PFSK-1 (cell line): ENCODE data around the gene SLC25A39.

ENCODE experiments used
- FOXP2 ChIP-seq: optimal IDR thresholded peaks from 2 replicates; pipeline ENCODE3; 2011; ENCODE audit warnings: borderline replicate concordance, control low read depth, inconsistent platforms; ENCODE audit not compliant: insufficient read depth; ENCODE audit errors: extremely low read length, extremely low read depth
- POLR2AphosphoS5 ChIP-seq: IDR thresholded peaks from 2 replicates; pipeline ENCODE4 v1.6.1; 2012; ENCODE audit warnings: low read depth, mild to moderate bottlenecking, control low read depth, low read length, moderate library complexity
- REST ChIP-seq, 2 experiments: IDR thresholded peaks; 2 replicates each; pipeline versions ENCODE4 v1.6.1 to v1.8.0; 2011 to 2012; ENCODE audit warnings: low read depth in 2 of 2, low read length in 2 of 2, control low read depth in 1 of 2, inconsistent platforms in 1 of 2, mild to moderate bottlenecking in 1 of 2, moderate library complexity in 1 of 2; ENCODE audit not compliant: insufficient read depth in 1 of 2
- SIN3A ChIP-seq: IDR thresholded peaks from 2 replicates; pipeline ENCODE4 v1.6.1; 2012; ENCODE audit warnings: mild to moderate bottlenecking, low read length, moderate library complexity, borderline replicate concordance; ENCODE audit not compliant: insufficient read depth
- TAF1 ChIP-seq: IDR thresholded peaks from 2 replicates; pipeline ENCODE4 v1.6.1; 2012; ENCODE audit warnings: low read length, control low read depth, borderline replicate concordance; ENCODE audit not compliant: insufficient read depth

The SLC25A39 gene

GRCh38 chr17:44287651-44288050 lies 37.0 kb downstream of the SLC25A39 start:
- TF ChIP-seq TAF1, result no peak
- TF ChIP-seq SIN3A, result no peak
- TF ChIP-seq REST (IDR thresholded peaks at IDR 0.05; ENCODE audit: insufficient read depth in 1 of 2, low read depth in 2 of 2, low read length in 2 of 2), result no peak
- TF ChIP-seq FOXP2, result no peak
- no peak for TF ChIP-seq POLR2AphosphoS5

- TF ChIP-seq POLR2AphosphoS5, result no peak
- no peak for TF ChIP-seq SIN3A
- TF ChIP-seq REST (IDR thresholded peaks at IDR 0.05; ENCODE audit: insufficient read depth in 1 of 2, low read depth in 2 of 2, low read length in 2 of 2), result no peak
- TF ChIP-seq TAF1, result no peak
- no peak for TF ChIP-seq FOXP2
Observed at GRCh38 chr17:44284024-44284400, 40.6 kb downstream of the SLC25A39 start.

- TF ChIP-seq POLR2AphosphoS5 (no peak), SIN3A (no peak), TAF1 (no peak), REST (IDR thresholded peaks at IDR 0.05; ENCODE audit: insufficient read depth in 1 of 2, low read depth in 2 of 2, low read length in 2 of 2) (no peak), FOXP2 (no peak)
Observed at GRCh38 chr17:44283344-44284023, 41.1 kb downstream of the SLC25A39 start.

GRCh38 chr17:44282264-44282663 lies 42.4 kb downstream of the SLC25A39 start:
- TF ChIP-seq FOXP2 (no peak), REST (IDR thresholded peaks at IDR 0.05; ENCODE audit: insufficient read depth in 1 of 2, low read depth in 2 of 2, low read length in 2 of 2) (no peak), POLR2AphosphoS5 (no peak), SIN3A (no peak), TAF1 (no peak)

GRCh38 chr17:44281570-44281969 lies 43.1 kb downstream of the SLC25A39 start:
- TF ChIP-seq FOXP2 (no peak), REST (IDR thresholded peaks at IDR 0.05; ENCODE audit: insufficient read depth in 1 of 2, low read depth in 2 of 2, low read length in 2 of 2) (no peak), SIN3A (no peak), TAF1 (no peak), POLR2AphosphoS5 (no peak)
